WTC11 (cell line): ENCODE measurements around the gene PDK4. TPM values are rescaled to one million over a fixed set of nuclear protein-coding genes. Genes with fewer than 3 reads are reported as not detected.

Experiments
- ATAC-seq: fragments of 200-7000 bp; cut with Tn5 transposase; 2 replicates; pipeline ENCODE4 v1.10.0; 2021; ENCODE audit warnings: mild to moderate bottlenecking, moderate library complexity
- CTCF ChIA-PET: fragments of 300-600 bp; sonication (Branson Sonifier 250); formaldehyde crosslinking; loops from one replicate; lab custom pipeline; 2021; ENCODE audit warnings: antibody characterized with exemption; lab: Charles Lee
- POLR2A ChIA-PET: fragments of 350-600 bp; sonication (Branson Sonifier 250); formaldehyde crosslinking; loops from one replicate; lab custom pipeline; 2021; ENCODE audit warnings: antibody characterized with exemption; lab: Charles Lee
- DNase-seq: peaks from one replicate; pipeline ENCODE4 v3.0.0; 2021; ENCODE audit warnings: low spot score
- H3K27ac Mint-ChIP-seq: 2 replicates; pipeline ENCODE4 v1.8.0; 2021; ENCODE audit warnings: mixed read lengths
- H3K27me3 Mint-ChIP-seq: 2 replicates; pipeline ENCODE4 v1.8.0; 2021; ENCODE audit warnings: low read depth, mild to moderate bottlenecking, moderate library complexity, mixed read lengths
- H3K36me3 Mint-ChIP-seq: 2 replicates; pipeline ENCODE4 v1.8.0; 2021; ENCODE audit warnings: mixed read lengths
- H3K4me1 Mint-ChIP-seq: 2 replicates; pipeline ENCODE4 v1.8.0; 2022; ENCODE audit warnings: mixed read lengths
- H3K4me3 Mint-ChIP-seq: 2 replicates; pipeline ENCODE4 v1.8.0; 2021; ENCODE audit warnings: mild to moderate bottlenecking, moderate library complexity, mixed read lengths
- H3K9me3 Mint-ChIP-seq: 2 replicates; pipeline ENCODE4 v1.8.0; 2021; ENCODE audit warnings: mixed read lengths
- ATF6 ChIP-seq: sonication (generic); formaldehyde crosslinking; IDR thresholded peaks from 2 replicates; pipeline ENCODE4 v1.8.1; 2023; ENCODE audit warnings: mild to moderate bottlenecking, missing genetic modification reagents
- CDX4 ChIP-seq: fragments of 250-450 bp; sonication (Bioruptor Pico); IDR thresholded peaks from 2 replicates; pipeline ENCODE4 v1.9.0; 2021; ENCODE audit warnings: moderate library complexity, mild to moderate bottlenecking, inconsistent platforms, borderline replicate concordance
- E2F5 ChIP-seq: sonication (generic); formaldehyde crosslinking; IDR thresholded peaks from 2 replicates; pipeline ENCODE4 v1.8.1; 2022; ENCODE audit warnings: mild to moderate bottlenecking, moderate library complexity, missing genetic modification reagents
- ETV6 ChIP-seq: sonication (generic); formaldehyde crosslinking; IDR thresholded peaks from 2 replicates; pipeline ENCODE4 v1.8.1; 2022; ENCODE audit warnings: mild to moderate bottlenecking, missing genetic modification reagents
- HMGXB4 ChIP-seq: sonication (generic); formaldehyde crosslinking; IDR thresholded peaks from 2 replicates; pipeline ENCODE4 v1.8.1; 2023; ENCODE audit warnings: mild to moderate bottlenecking, moderate library complexity, missing genetic modification reagents
- IRF1 ChIP-seq: sonication (generic); formaldehyde crosslinking; IDR thresholded peaks from 2 replicates; pipeline ENCODE4 v1.8.0; 2023; ENCODE audit warnings: missing genetic modification reagents
- JAZF1 ChIP-seq: fragments of 250-450 bp; sonication (Bioruptor Pico); IDR thresholded peaks from 2 replicates; pipeline ENCODE4 v1.9.0; 2021; ENCODE audit warnings: moderate library complexity, mild to moderate bottlenecking, inconsistent platforms
- JUN ChIP-seq: sonication (generic); formaldehyde crosslinking; IDR thresholded peaks from 2 replicates; pipeline ENCODE4 v1.8.0; 2023; ENCODE audit warnings: mild to moderate bottlenecking, missing genetic modification reagents
- MXD4 ChIP-seq: fragments of 250-450 bp; sonication (Bioruptor Pico); IDR thresholded peaks from 2 replicates; pipeline ENCODE4 v1.8.0; 2021; ENCODE audit warnings: mild to moderate bottlenecking, moderate library complexity, borderline replicate concordance
- NFATC4 ChIP-seq: fragments of 250-450 bp; sonication (Bioruptor Pico); IDR thresholded peaks from 2 replicates; pipeline ENCODE4 v1.9.0; 2021; ENCODE audit warnings: mild to moderate bottlenecking
- SMAD4 ChIP-seq: sonication (generic); formaldehyde crosslinking; IDR thresholded peaks from 2 replicates; pipeline ENCODE4 v1.8.0; 2022; ENCODE audit warnings: mild to moderate bottlenecking, missing genetic modification reagents
- STAT6 ChIP-seq: sonication (generic); formaldehyde crosslinking; conservative IDR thresholded peaks from 2 replicates; pipeline ENCODE4 v1.8.1; 2023; ENCODE audit warnings: mild to moderate bottlenecking, low read depth, missing genetic modification reagents, moderate library complexity
- ZBTB43 ChIP-seq: sonication (generic); formaldehyde crosslinking; IDR thresholded peaks from 2 replicates; pipeline ENCODE4 v1.8.1; 2023; ENCODE audit warnings: mild to moderate bottlenecking, missing genetic modification reagents
- ZNF138 ChIP-seq: sonication (generic); formaldehyde crosslinking; conservative IDR thresholded peaks from 2 replicates; pipeline ENCODE4 v1.8.1; 2022; ENCODE audit warnings: mild to moderate bottlenecking, moderate library complexity, missing genetic modification reagents
- ZNF219 ChIP-seq: sonication (generic); formaldehyde crosslinking; IDR thresholded peaks from 2 replicates; pipeline ENCODE4 v1.8.0; 2023; ENCODE audit warnings: missing genetic modification reagents, mild to moderate bottlenecking, borderline replicate concordance
- ZNF317 ChIP-seq: sonication (generic); formaldehyde crosslinking; IDR thresholded peaks from 2 replicates; pipeline ENCODE4 v1.8.1; 2023; ENCODE audit warnings: low read depth, mild to moderate bottlenecking, moderate library complexity, missing genetic modification reagents, borderline replicate concordance
- total RNA-seq: library from RNA; stranded (reverse); gene quantifications from 3 replicates; pipeline ENCODE4 v1.2.3, GENCODE V29; 2021

The PDK4 gene
- total RNA-seq, 1 experiment from 2014 or later = 0.31 TPM

- TF ChIP-seq STAT6 (CRISPR knock-in tag) (no peak), JUN (CRISPR knock-in tag) (no peak)
Measured at GRCh38 chr7:95619921-95620320, 23.6 kb upstream of the PDK4 start (continued).

GRCh38 chr7:95619517-95619916 is 23.2 kb upstream of the PDK4 start:
- TF ChIP-seq ZBTB43 (no peak), HMGXB4 (CRISPR knock-in tag) (no peak), MXD4 (CRISPR knock-in tag) (no peak), NFATC4 (no peak), CDX4 (no peak), ZNF138 (no peak), STAT6 (CRISPR knock-in tag) (no peak), ZNF219 (no peak), ATF6 (CRISPR knock-in tag) (no peak), ETV6 (CRISPR knock-in tag) (no peak)
- POLR2A ChIA-PET = no interaction called here
- no peaks in the 10 kb centered on the region for H3K36me3 Mint-ChIP-seq
- DNase-seq (no peak), ATAC-seq (no peak)
- H3K4me3 Mint-ChIP-seq = no peak overlapping the region
- CTCF ChIA-PET = no interaction called here
- peaks cover 9% of the 10 kb centered on the region for H3K9me3 Mint-ChIP-seq
- H3K4me1 Mint-ChIP-seq = no peaks in the 10 kb centered on the region
- H3K27me3 Mint-ChIP-seq = no peaks in the 10 kb centered on the region; the same call in none of the 2 replicates
- no peak overlapping the region for H3K27ac Mint-ChIP-seq

- Mint-ChIP-seq H3K36me3 (no peaks in the 10 kb centered on the region), H3K4me1 (peaks cover 2% of the 10 kb centered on the region; the same call in 1 of the 2 replicates), H3K4me3 (no peak overlapping the region), H3K27me3 (peaks cover 24% of the 10 kb centered on the region), H3K9me3 (peaks cover 21% of the 10 kb centered on the region), H3K27ac (no peak overlapping the region)
- ChIA-PET CTCF (no interaction called here), POLR2A (no interaction called here)
- ATAC-seq = no peak
- no peak for DNase-seq
- TF ChIP-seq IRF1 (no peak), SMAD4 (CRISPR knock-in tag) (no peak), ZNF317 (CRISPR knock-in tag) (no peak), JAZF1 (CRISPR knock-in tag) (no peak), E2F5 (CRISPR knock-in tag) (no peak)
Measured at GRCh38 chr7:95614442-95614940, 18.2 kb upstream of the PDK4 start.
